ENCODE measurements around the gene HPDL. TPM values are rescaled to one million over a fixed set of nuclear protein-coding genes. Genes with fewer than 3 reads are reported as not detected.
"Not testable (repeated sequence)": the region's sequence is repeated elsewhere in the genome, so short reads cannot be mapped to it uniquely, and the experiment has no call there.

The HPDL gene
- 0.64 and 2.4 TPM in 2 replicates for total RNA-seq (ENCODE audit: low replicate concordance)

- Mint-ChIP-seq H3K36me3 (peaks cover 9% of the 10 kb centered on the region), H3K4me3 (peak within 1 kb of the TSS; percentile 76), H3K27me3 (ENCODE audit: insufficient read depth, low read depth) (peaks cover 8% of the 10 kb centered on the region), H3K4me1 (peaks cover 34% of the 10 kb centered on the region), H3K9me3 (no peaks in the 10 kb centered on the region), H3K27ac (peak within 1 kb of the TSS; percentile 81)
- no peak within 1 kb of the TSS for H3K9ac ChIP-seq
- H3K27me3 ChIP-seq: no peaks in the 10 kb centered on the region
- H3F3A ChIP-seq (ENCODE audit: low read depth): peaks cover 34% of the 10 kb centered on the region
- no peak within 1 kb of the TSS for H2AFZ ChIP-seq (replicated peaks)
- H4K20me1 ChIP-seq (ENCODE audit: low read depth): no peaks in the 10 kb centered on the region
- H3K4me2 ChIP-seq: peak within 1 kb of the TSS; percentile 50
- H3K79me2 ChIP-seq (ENCODE audit: low read depth): no peaks in the 10 kb centered on the region
- H3K9me3 ChIP-seq (ENCODE audit: low read depth): no peaks in the 10 kb centered on the region
- H3K27ac ChIP-seq: peak within 1 kb of the TSS; percentile 34
- TF ChIP-seq EZH2phosphoT487 (IDR thresholded peaks at IDR 0.05): no peak
- TF ChIP-seq EZH2 (IDR thresholded peaks at IDR 0.05): no peak
- no peak for TF ChIP-seq CTCF (IDR thresholded peaks at IDR 0.05)
- H3K4me3 ChIP-seq: no peak within 1 kb of the TSS
- peaks cover 19% of the 10 kb centered on the region for H3K4me1 ChIP-seq
- H3K36me3 ChIP-seq: no peaks in the 10 kb centered on the region
- peak; percentile 77 for DNase-seq (ENCODE audit: low spot score)
Observed at GRCh38 chr1:45326627-45327623, at the start of gene HPDL. TSS of gene HPDL (plus strand) at chr1:45326895. CDS start at chr1:45327149, 254 bp downstream.

- H3K36me3 Mint-ChIP-seq: no peaks in the 10 kb centered on the region
- H3K27me3 Mint-ChIP-seq (ENCODE audit: insufficient read depth, low read depth): peaks cover 2% of the 10 kb centered on the region
- Histone ChIP-seq H3K36me3 (no peaks in the 10 kb centered on the region), H4K20me1 (ENCODE audit: low read depth) (no peaks in the 10 kb centered on the region), H3K9me3 (ENCODE audit: low read depth) (no peaks in the 10 kb centered on the region), H3K4me1 (no peaks in the 10 kb centered on the region), H3K27ac (no peak overlapping the region), H3K4me2 (no peak overlapping the region), H3K79me2 (ENCODE audit: low read depth) (no peaks in the 10 kb centered on the region), H3K9ac (no peak overlapping the region), H3F3A (ENCODE audit: low read depth) (no peaks in the 10 kb centered on the region), H3K27me3 (no peaks in the 10 kb centered on the region), H2AFZ (replicated peaks) (no peak overlapping the region), H3K4me3 (no peak overlapping the region)
- TF ChIP-seq EZH2phosphoT487 (IDR thresholded peaks at IDR 0.05): no peak
- TF ChIP-seq CTCF (IDR thresholded peaks at IDR 0.05): no peak
- no peak for TF ChIP-seq EZH2 (IDR thresholded peaks at IDR 0.05)
- H3K27ac Mint-ChIP-seq: no peak overlapping the region
- DNase-seq (ENCODE audit: low spot score): no peak
- peaks cover 16% of the 10 kb centered on the region for H3K9me3 Mint-ChIP-seq
- H3K4me3 Mint-ChIP-seq: no peak overlapping the region
- H3K4me1 Mint-ChIP-seq: no peaks in the 10 kb centered on the region
Observed at GRCh38 chr1:45282351-45282750, 44.3 kb upstream of the HPDL start.

- H3K4me1 ChIP-seq; H4K20me1 ChIP-seq (ENCODE audit: low read depth); H3F3A ChIP-seq (ENCODE audit: low read depth); H3K9me3 ChIP-seq (ENCODE audit: low read depth); H3K27ac ChIP-seq; H3K79me2 ChIP-seq (ENCODE audit: low read depth); H3K4me1 Mint-ChIP-seq; H3K36me3 ChIP-seq; H3K4me2 ChIP-seq; DNase-seq (ENCODE audit: low spot score); H2AFZ ChIP-seq (replicated peaks); H3K27ac Mint-ChIP-seq; H3K4me3 Mint-ChIP-seq; H3K27me3 ChIP-seq; H3K4me3 ChIP-seq; H3K36me3 Mint-ChIP-seq; H3K27me3 Mint-ChIP-seq (ENCODE audit: insufficient read depth, low read depth); H3K9ac ChIP-seq; H3K9me3 Mint-ChIP-seq: not testable (repeated sequence)
Observed at GRCh38 chr1:45284858-45285257, 41.8 kb upstream of the HPDL start.

- not testable (repeated sequence) for H3K27ac ChIP-seq; H3K4me1 Mint-ChIP-seq; H3K4me2 ChIP-seq; H3K4me1 ChIP-seq; H2AFZ ChIP-seq (replicated peaks); H3K79me2 ChIP-seq (ENCODE audit: low read depth); H3K27me3 ChIP-seq; H3K9me3 ChIP-seq (ENCODE audit: low read depth); H3K9ac ChIP-seq; H3K27me3 Mint-ChIP-seq (ENCODE audit: insufficient read depth, low read depth); H3K9me3 Mint-ChIP-seq; H3K36me3 Mint-ChIP-seq; H3K4me3 ChIP-seq; H3K36me3 ChIP-seq; H3F3A ChIP-seq (ENCODE audit: low read depth); H3K4me3 Mint-ChIP-seq; H3K27ac Mint-ChIP-seq; H4K20me1 ChIP-seq (ENCODE audit: low read depth); DNase-seq (ENCODE audit: low spot score)
Observed at GRCh38 chr1:45286521-45286920, 40.2 kb upstream of the HPDL start.

- H3F3A ChIP-seq (ENCODE audit: low read depth); H3K27ac ChIP-seq; H3K36me3 ChIP-seq; H3K4me2 ChIP-seq; H3K4me1 ChIP-seq; H4K20me1 ChIP-seq (ENCODE audit: low read depth); DNase-seq (ENCODE audit: low spot score); H3K9me3 Mint-ChIP-seq; H3K79me2 ChIP-seq (ENCODE audit: low read depth); H3K9me3 ChIP-seq (ENCODE audit: low read depth); H3K27me3 Mint-ChIP-seq (ENCODE audit: insufficient read depth, low read depth); H3K4me1 Mint-ChIP-seq; H3K27me3 ChIP-seq; H2AFZ ChIP-seq (replicated peaks); H3K36me3 Mint-ChIP-seq; H3K27ac Mint-ChIP-seq; H3K4me3 Mint-ChIP-seq; H3K4me3 ChIP-seq; H3K9ac ChIP-seq: not testable (repeated sequence)
Observed at GRCh38 chr1:45291002-45291401, 35.7 kb upstream of the HPDL start.

Measured in neural progenitor cell (in vitro differentiated cells).